HEK293 (cell line): ENCODE results near the gene CDCA3.

ENCODE experiments used
- CTCF ChIA-PET: fragments of 350-600 bp; formaldehyde crosslinking; extraction: SDS; loops from one replicate; lab custom pipeline; 2021; ENCODE audit warnings: antibody characterized with exemption; lab: Yijun Ruan, JAX
- POLR2A ChIA-PET: fragments of 300-600 bp; formaldehyde crosslinking; extraction: SDS; loops from one replicate; lab custom pipeline; 2020; ENCODE audit warnings: antibody characterized with exemption, inconsistent platforms; lab: Yijun Ruan, JAX
- H3K27ac ChIP-seq: fragments of 200-500 bp; sonication (Bioruptor generic); 2 replicates; pipeline ENCODE4 v1.5.1; 2014; ENCODE audit warnings: low read depth, low read length, control low read depth, inconsistent platforms; ENCODE audit errors: extremely low read depth
- H3K36me3 ChIP-seq, 2 experiments: fragments of 200-500 bp in 1 of 2; sonication (Bioruptor generic) in 1 of 2; 1 replicate in 1 of 2; 2 replicates in 1 of 2; pipeline ENCODE4 v1.5.1; 2014 to 2017; ENCODE audit warnings: inconsistent platforms in 2 of 2, low read length in 2 of 2; ENCODE audit not compliant: control insufficient read depth in 2 of 2, insufficient read depth in 1 of 2
- H3K4me1 ChIP-seq: fragments of 200-500 bp; sonication (Bioruptor generic); 2 replicates; pipeline ENCODE4 v1.5.1; 2014; ENCODE audit warnings: mild to moderate bottlenecking, low read length, inconsistent platforms; ENCODE audit not compliant: control insufficient read depth, insufficient read depth
- H3K4me3 ChIP-seq: 2 replicates; pipeline ENCODE4 v1.5.1; 2011; ENCODE audit warnings: low read depth, mild to moderate bottlenecking, control low read depth, low read length, moderate library complexity
- H3K9me3 ChIP-seq: fragments of 200-500 bp; sonication (Bioruptor generic); 2 replicates; pipeline ENCODE4 v1.5.1; 2014; ENCODE audit warnings: low read depth, low read length, inconsistent platforms; ENCODE audit not compliant: control insufficient read depth, insufficient read depth
- GLIS1 ChIP-seq: fragments of 450-650 bp; formaldehyde crosslinking; IDR thresholded peaks from 2 replicates; pipeline ENCODE4 v1.5.1; 2016; ENCODE audit warnings: missing biosample characterization, missing genetic modification characterization
- GLIS2 ChIP-seq: fragments of 450-650 bp; formaldehyde crosslinking; IDR thresholded peaks from 2 replicates; pipeline ENCODE4 v1.5.1; 2016; ENCODE audit warnings: missing biosample characterization, missing genetic modification characterization
- MEIS1 ChIP-seq: sonication (generic); formaldehyde crosslinking; IDR thresholded peaks from 2 replicates; pipeline ENCODE4 v1.8.1; 2022; ENCODE audit warnings: missing genetic modification reagents, mild to moderate bottlenecking, borderline replicate concordance
- SP2 ChIP-seq: fragments of 450-650 bp; formaldehyde crosslinking; IDR thresholded peaks from 2 replicates; pipeline ENCODE4 v1.5.1; 2016; ENCODE audit warnings: missing biosample characterization, missing genetic modification characterization
- ZBTB17 ChIP-seq: fragments of 450-650 bp; formaldehyde crosslinking; IDR thresholded peaks from 2 replicates; pipeline ENCODE4 v1.5.1; 2016; ENCODE audit warnings: missing biosample characterization, missing genetic modification characterization
- ZBTB48 ChIP-seq: fragments of 450-650 bp; formaldehyde crosslinking; IDR thresholded peaks from 2 replicates; pipeline ENCODE4 v1.5.1; 2016; ENCODE audit warnings: missing biosample characterization, missing genetic modification characterization
- ZEB2 ChIP-seq: fragments of 450-650 bp; formaldehyde crosslinking; IDR thresholded peaks from 2 replicates; pipeline ENCODE4 v1.5.1; 2016; ENCODE audit warnings: missing biosample characterization, missing genetic modification characterization
- ZNF174 ChIP-seq: fragments of 450-650 bp; formaldehyde crosslinking; IDR thresholded peaks from 2 replicates; pipeline ENCODE4 v1.5.0; 2017; ENCODE audit warnings: missing biosample characterization, mild to moderate bottlenecking, missing genetic modification characterization
- ZNF2 ChIP-seq: fragments of 450-650 bp; formaldehyde crosslinking; IDR thresholded peaks from 2 replicates; pipeline ENCODE4 v1.5.1; 2016; ENCODE audit warnings: missing biosample characterization, missing genetic modification characterization
- ZNF211 ChIP-seq: fragments of 450-650 bp; formaldehyde crosslinking; IDR thresholded peaks from 2 replicates; pipeline ENCODE4 v1.5.1; 2016; ENCODE audit warnings: low read depth, missing biosample characterization, missing genetic modification characterization
- ZNF548 ChIP-seq: fragments of 450-650 bp; formaldehyde crosslinking; IDR thresholded peaks from 2 replicates; pipeline ENCODE4 v1.5.1; 2016; ENCODE audit warnings: missing biosample characterization, missing genetic modification characterization
- TF ChIP-seq, protein P1 (sequence below): fragments of 450-650 bp; formaldehyde crosslinking; IDR thresholded peaks from 2 replicates; pipeline ENCODE4 v1.5.1; 2016; ENCODE audit warnings: missing biosample characterization, missing genetic modification characterization
- TF ChIP-seq, protein P2 (sequence below): fragments of 450-650 bp; formaldehyde crosslinking; IDR thresholded peaks from 2 replicates; pipeline ENCODE4 v1.5.1; 2017; ENCODE audit warnings: missing biosample characterization, missing genetic modification characterization
- TF ChIP-seq, protein P3 (sequence below): fragments of 450-650 bp; formaldehyde crosslinking; IDR thresholded peaks from 2 replicates; pipeline ENCODE4 v1.5.1; 2016; ENCODE audit warnings: missing biosample characterization, missing genetic modification characterization

Gene CDCA3

DNA sequence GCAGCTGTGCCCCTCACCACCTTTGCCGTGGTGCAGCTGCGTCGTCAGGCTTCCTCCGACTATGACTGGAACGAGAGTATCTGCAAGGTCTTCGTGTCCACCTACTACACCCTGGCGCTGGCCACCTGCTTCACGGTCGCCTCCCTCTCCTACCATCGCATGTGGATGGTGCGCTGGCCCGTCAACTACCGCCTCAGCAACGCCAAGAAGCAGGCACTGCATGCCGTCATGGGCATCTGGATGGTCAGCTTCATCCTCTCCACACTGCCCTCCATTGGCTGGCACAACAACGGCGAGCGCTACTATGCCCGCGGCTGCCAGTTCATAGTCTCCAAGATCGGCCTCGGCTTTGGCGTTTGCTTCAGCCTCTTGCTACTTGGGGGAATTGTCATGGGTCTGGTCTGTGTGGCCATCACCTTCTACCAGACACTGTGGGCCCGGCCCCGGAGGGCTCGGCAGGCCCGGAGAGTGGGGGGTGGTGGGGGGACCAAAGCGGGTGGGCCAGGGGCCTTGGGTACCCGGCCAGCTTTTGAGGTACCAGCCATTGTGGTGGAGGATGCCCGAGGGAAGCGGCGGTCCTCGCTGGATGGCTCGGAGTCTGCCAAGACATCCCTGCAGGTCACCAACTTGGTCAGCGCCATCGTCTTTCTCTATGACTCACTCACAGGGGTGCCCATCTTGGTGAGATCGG, 26.9 kb downstream of the CDCA3 start (continued):
- no peak for TF ChIP-seq ZBTB17

DNA sequence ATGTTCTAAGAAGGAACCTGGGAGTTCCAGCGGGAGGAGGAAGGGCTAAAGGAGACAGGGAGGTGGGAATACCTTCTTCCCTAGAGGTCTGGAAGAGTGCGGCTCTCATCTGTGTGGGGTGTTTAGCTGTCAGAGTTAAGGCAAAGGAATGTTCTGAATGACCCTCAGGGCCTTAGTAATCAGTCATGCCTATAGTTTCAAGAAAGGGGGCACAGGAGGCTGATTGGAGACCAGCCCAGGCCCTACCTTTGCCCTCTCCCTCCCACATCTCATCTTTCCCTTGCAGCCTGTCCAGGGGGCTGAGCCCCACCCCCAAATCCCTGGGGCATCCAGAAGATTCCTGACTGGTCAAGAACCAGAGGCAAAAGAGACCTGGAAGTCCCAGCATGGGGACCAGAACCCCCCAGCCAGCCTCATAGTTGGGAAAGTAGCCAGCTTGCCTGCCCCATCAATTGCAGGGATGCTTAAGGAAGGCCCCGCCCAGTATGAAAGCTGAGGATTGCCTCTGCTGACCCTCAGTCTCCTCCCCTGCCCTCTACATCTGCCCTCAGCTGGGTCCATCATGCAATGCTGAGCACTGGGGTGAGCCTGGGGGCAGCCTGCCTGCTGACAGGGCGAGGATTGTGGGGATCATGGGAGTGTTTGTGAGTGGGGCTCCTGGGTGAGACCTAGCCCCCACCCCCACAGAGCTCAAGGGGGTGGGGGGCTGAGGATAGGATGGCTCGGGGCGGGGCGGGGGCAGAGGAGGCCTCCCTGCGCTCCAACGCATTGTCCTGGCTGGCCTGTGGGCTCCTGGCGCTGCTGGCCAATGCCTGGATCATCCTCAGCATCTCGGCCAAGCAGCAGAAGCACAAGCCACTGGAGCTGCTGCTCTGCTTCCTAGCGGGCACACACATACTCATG, 27.7 kb downstream of the CDCA3 start:
- H3K4me1 ChIP-seq: peaks cover 6% of the 10 kb centered on the region; the same call in 1 of the 2 replicates
- ChIA-PET POLR2A (no interaction called here), CTCF (interaction anchor here (0.6 to 8.1 kb wide), 4 partner anchors 41 to 70 kb away, joined by 3 to 116 read pairs (median 18); partner anchors contain the start of gene MLF2)
- H3K27ac ChIP-seq: no peak overlapping the region
- no peak overlapping the region for H3K4me3 ChIP-seq
- H3K36me3 ChIP-seq: peaks cover 0 to 3% of the 10 kb centered on the region in 2 experiments; a peak in 1 of 3 replicates
- H3K9me3 ChIP-seq: no peaks in the 10 kb centered on the region
- TF ChIP-seq SP2 (0 out of 2 replicates have a peak, but pooled peaks have one; percentile 10), GLIS1 (tag by site-specific recombination) (peak; percentile 71), GLIS2 (tag by site-specific recombination) (peak; percentile 24; the same call in 1 of the 2 replicates)
- TF ChIP-seq, protein P1, sequence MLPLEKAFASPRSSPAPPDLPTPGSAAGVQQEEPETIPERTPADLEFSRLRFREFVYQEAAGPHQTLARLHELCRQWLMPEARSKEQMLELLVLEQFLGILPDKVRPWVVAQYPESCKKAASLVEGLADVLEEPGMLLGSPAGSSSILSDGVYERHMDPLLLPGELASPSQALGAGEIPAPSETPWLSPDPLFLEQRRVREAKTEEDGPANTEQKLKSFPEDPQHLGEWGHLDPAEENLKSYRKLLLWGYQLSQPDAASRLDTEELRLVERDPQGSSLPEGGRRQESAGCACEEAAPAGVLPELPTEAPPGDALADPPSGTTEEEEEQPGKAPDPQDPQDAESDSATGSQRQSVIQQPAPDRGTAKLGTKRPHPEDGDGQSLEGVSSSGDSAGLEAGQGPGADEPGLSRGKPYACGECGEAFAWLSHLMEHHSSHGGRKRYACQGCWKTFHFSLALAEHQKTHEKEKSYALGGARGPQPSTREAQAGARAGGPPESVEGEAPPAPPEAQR: no peak

DNA sequence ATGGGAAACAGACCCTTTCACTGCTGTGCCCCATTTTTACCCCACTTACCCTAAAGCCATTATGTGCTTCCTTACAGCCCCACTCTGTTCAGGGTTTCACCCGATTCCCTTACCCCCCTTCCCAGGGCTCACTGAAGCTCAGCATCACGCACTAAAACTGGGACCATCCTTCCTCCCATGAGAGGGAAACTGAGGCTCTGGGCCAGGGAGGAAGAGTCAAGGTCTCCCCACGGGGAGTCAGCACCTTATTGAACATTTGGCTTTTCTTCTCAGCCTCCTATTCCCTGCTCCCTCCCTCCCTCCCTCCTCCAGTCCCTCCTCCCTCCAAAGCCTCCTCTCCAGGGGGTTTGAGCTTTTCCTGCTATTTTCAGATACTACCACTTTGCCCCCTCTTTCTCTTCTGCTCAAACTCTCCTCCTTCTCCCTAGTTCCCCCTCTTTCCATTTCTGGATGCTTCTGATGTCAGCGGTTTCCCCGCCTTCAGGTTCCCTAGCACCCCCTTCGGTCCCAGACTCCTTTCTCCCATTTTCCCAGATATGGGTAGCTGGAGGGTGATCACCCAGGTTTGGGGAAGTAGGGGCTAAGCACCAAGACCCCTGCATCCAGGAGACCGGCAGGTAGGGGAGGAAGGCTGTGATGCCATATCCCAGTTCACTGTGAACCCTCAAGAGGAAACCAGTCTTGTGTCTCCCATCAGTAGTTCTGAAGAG, 28.5 kb downstream of the CDCA3 start:
- TF ChIP-seq, protein P2, sequence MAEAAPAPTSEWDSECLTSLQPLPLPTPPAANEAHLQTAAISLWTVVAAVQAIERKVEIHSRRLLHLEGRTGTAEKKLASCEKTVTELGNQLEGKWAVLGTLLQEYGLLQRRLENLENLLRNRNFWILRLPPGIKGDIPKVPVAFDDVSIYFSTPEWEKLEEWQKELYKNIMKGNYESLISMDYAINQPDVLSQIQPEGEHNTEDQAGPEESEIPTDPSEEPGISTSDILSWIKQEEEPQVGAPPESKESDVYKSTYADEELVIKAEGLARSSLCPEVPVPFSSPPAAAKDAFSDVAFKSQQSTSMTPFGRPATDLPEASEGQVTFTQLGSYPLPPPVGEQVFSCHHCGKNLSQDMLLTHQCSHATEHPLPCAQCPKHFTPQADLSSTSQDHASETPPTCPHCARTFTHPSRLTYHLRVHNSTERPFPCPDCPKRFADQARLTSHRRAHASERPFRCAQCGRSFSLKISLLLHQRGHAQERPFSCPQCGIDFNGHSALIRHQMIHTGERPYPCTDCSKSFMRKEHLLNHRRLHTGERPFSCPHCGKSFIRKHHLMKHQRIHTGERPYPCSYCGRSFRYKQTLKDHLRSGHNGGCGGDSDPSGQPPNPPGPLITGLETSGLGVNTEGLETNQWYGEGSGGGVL (tag by site-specific recombination): peak; percentile 29; the same call in 1 of the 2 replicates
- no peak for TF ChIP-seq ZNF211 (tag by site-specific recombination)
- Histone ChIP-seq H3K4me3 (no peak overlapping the region), H3K4me1 (peaks cover 6% of the 10 kb centered on the region; the same call in 1 of the 2 replicates), H3K36me3 (peaks cover 0 to 3% of the 10 kb centered on the region in 2 experiments; a peak in 1 of 3 replicates), H3K27ac (no peak overlapping the region), H3K9me3 (no peaks in the 10 kb centered on the region)
- POLR2A ChIA-PET: interaction anchor here (0.6 to 2.0 kb wide), 4 partner anchors 10 to 70 kb away, joined by 4 to 11 read pairs (median 10); partner anchors contain the start of genes CDCA3, MLF2 and USP5
- CTCF ChIA-PET: interaction anchor here (0.5 to 8.1 kb wide), 8 partner anchors 9 to 255 kb away, joined by 3 to 116 read pairs (median 4); partner anchors contain the start of gene MLF2

DNA sequence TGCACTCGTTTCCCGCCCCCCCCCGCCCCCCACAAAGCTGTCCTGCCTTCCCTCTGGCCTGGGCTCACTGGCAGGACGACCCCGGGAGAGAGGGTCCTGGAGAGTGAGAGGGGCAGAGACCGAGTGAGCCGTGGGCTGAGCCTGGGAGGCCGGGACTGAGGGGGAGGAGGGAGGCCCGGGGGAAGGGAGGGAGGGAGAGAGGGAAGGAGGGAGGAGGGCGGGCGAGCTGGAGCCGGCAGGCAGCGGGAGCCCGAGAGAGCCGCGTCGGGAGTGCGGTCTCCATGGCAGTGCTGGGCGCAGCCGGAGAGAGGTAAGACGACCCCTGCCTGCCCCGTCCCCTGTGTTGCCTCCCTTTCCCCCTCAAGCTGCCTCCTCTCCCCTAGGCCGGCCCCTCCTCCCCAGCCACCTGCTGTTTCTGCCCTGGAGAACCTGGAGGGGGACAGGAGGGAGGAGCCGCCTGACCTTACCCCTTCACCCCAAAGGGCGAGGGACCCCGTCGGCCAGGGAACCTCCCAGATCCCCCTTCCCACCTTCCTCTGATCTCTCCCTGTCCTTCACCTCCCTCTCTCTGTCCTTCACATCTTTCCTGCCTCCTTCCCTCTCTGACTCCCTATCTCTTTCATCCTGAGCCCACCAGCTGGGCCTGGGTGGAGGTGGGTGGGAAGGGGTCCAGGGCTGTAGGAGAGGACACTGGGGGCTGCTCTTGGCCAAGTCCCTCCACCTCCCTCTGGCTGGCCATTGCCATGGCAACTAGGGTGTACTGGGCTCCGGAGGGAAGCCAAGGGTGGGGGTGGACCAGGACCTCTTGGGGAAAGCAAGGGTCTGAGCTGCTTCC, 29.3 kb downstream of the CDCA3 start, which contains the start of gene GPR162:
Gene GPR162 (plus strand): TSS at position 231 of the 835 bp plus-strand sequence. CDS start 2,078 bp downstream, outside the sequence.
- ChIA-PET POLR2A (interaction anchor here (0.6 to 2.0 kb wide), 11 partner anchors 9 to 98 kb away, joined by 3 to 11 read pairs (median 6); partner anchors contain the start of genes CDCA3, COPS7A, MLF2 and PTMS), CTCF (interaction anchor here (0.5 to 8.1 kb wide), 8 partner anchors 8 to 229 kb away, joined by 3 to 116 read pairs (median 4); partner anchors contain the start of gene MLF2)
- Histone ChIP-seq H3K4me3 (peak within 1 kb of the TSS; percentile 29), H3K27ac (no peak within 1 kb of the TSS; the same call in 1 of the 2 replicates), H3K4me1 (peaks cover 6% of the 10 kb centered on the region; the same call in 1 of the 2 replicates), H3K9me3 (no peaks in the 10 kb centered on the region), H3K36me3 (peaks cover 0 to 3% of the 10 kb centered on the region in 2 experiments; a peak in 1 of 3 replicates)
- TF ChIP-seq ZNF174: no peak
- TF ChIP-seq ZEB2: peak; percentile 21; the same call in 1 of the 2 replicates
- TF ChIP-seq GLIS1 (tag by site-specific recombination): peak; percentile 38; the same call in 1 of the 2 replicates
- TF ChIP-seq, protein P3, sequence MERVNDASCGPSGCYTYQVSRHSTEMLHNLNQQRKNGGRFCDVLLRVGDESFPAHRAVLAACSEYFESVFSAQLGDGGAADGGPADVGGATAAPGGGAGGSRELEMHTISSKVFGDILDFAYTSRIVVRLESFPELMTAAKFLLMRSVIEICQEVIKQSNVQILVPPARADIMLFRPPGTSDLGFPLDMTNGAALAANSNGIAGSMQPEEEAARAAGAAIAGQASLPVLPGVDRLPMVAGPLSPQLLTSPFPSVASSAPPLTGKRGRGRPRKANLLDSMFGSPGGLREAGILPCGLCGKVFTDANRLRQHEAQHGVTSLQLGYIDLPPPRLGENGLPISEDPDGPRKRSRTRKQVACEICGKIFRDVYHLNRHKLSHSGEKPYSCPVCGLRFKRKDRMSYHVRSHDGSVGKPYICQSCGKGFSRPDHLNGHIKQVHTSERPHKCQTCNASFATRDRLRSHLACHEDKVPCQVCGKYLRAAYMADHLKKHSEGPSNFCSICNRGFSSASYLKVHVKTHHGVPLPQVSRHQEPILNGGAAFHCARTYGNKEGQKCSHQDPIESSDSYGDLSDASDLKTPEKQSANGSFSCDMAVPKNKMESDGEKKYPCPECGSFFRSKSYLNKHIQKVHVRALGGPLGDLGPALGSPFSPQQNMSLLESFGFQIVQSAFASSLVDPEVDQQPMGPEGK (tag by site-specific recombination): peak; percentile 61; the same call in 1 of the 2 replicates
- peak; percentile 94 for TF ChIP-seq ZBTB48 (tag by site-specific recombination)
- no peak for TF ChIP-seq ZNF2 (tag by site-specific recombination)
- no peak for TF ChIP-seq ZNF548 (tag by site-specific recombination)
- TF ChIP-seq MEIS1 (CRISPR knock-in tag): no peak
